K562 (cell line): Measurements from ENCODE around the gene MAP3K4. TPM values are rescaled to one million over a fixed set of nuclear protein-coding genes. Genes with fewer than 3 reads are reported as not detected.
A peak's percentile ranks its signal among the peaks of the same experiment; 100 is the strongest.

Experiments used
- ATAC-seq: fragments of 200-7000 bp; cut with Tn5 transposase; 3 replicates; pipeline ENCODE4 v1.9.1; 2020; ENCODE audit warnings: moderate library complexity
- BruUV-seq: library from RNA; stranded (reverse); fragments of 400-500 nt; replicated peaks from 2 replicates; lab custom pipeline; 2021; lab: Mats Ljungman, UMichigan
- CTCF ChIA-PET: fragments of 300-600 bp; formaldehyde crosslinking; extraction: SDS; loops from one replicate; lab custom pipeline; 2021; ENCODE audit warnings: low intra/inter-chr PET ratio; lab: Yijun Ruan, JAX
- POLR2A ChIA-PET: fragments of 300-600, 350-650 bp; sonication (Branson Sonifier 250); formaldehyde crosslinking; extraction: SDS; loops from one replicate; lab custom pipeline; 2021; ENCODE audit warnings: antibody characterized with exemption, inconsistent platforms; lab: Yijun Ruan, JAX
- DNase-seq, 4 experiments: peaks; one replicate each; pipeline versions ENCODE4 v3.0.0 to v3.0.0-alpha.2; 2011 to 2018; ENCODE audit warnings: low spot score in 3 of 4, mixed read lengths in 3 of 4; ENCODE audit errors: extremely low read depth in 1 of 4
- FAIRE-seq: peaks from 2 replicates; lab custom pipeline; 2011; peaks lifted over from hg19 to GRCh38; lab: Jason Lieb, UNC
- H2AFZ ChIP-seq: 2 replicates; pipeline ENCODE4 v1.6.0; 2011; ENCODE audit warnings: low read depth, low read length, control low read depth, inconsistent platforms
- H3K27ac ChIP-seq: fragments of 200-600 bp; 3 replicates; pipeline ENCODE4 v1.8.0; 2011; ENCODE audit warnings: low read depth, mild to moderate bottlenecking, control low read depth, inconsistent platforms, low read length, moderate library complexity, mixed read lengths; ENCODE audit errors: extremely low read depth
- H3K27me3 ChIP-seq, 2 experiments: fragments of 300-600 bp in 1 of 2; 2 replicates in 1 of 2; 3 replicates in 1 of 2; pipeline versions ENCODE4 v1.6.0 to v1.8.0; 2011; ENCODE audit warnings: inconsistent platforms in 2 of 2, low read length in 2 of 2, mild to moderate bottlenecking in 1 of 2, mixed read lengths in 1 of 2, moderate library complexity in 1 of 2; ENCODE audit not compliant: control insufficient read depth in 2 of 2, insufficient read depth in 2 of 2
- H3K36me3 ChIP-seq: fragments of 300-600 bp; 3 replicates; pipeline ENCODE4 v1.8.0; 2011; ENCODE audit warnings: mild to moderate bottlenecking, low read length, inconsistent platforms; ENCODE audit not compliant: control insufficient read depth, insufficient read depth
- H3K4me1 ChIP-seq, 2 experiments: fragments of 200-600 bp in 1 of 2; replicated peaks in 1 of 2; 2 replicates in 1 of 2; 3 replicates in 1 of 2; pipeline versions ENCODE4 v1.5.1 to v1.8.0; 2011; ENCODE audit warnings: inconsistent platforms in 2 of 2, low read length in 2 of 2, mild to moderate bottlenecking in 1 of 2, mixed read lengths in 1 of 2, moderate library complexity in 1 of 2; ENCODE audit not compliant: control insufficient read depth in 2 of 2, insufficient read depth in 2 of 2
- H3K4me2 ChIP-seq: 2 replicates; pipeline ENCODE4 v1.6.1; 2011; ENCODE audit warnings: low read length, control low read depth, inconsistent platforms, mixed read lengths; ENCODE audit not compliant: insufficient read depth
- H3K4me3 ChIP-seq: fragments of 200-600 bp; sonication (generic), shearing (Covaris generic); 2 replicates; pipeline ENCODE4 v1.5.1; 2016; ENCODE audit warnings: control low read depth, inconsistent platforms
- H3K79me2 ChIP-seq: fragments of 200-600 bp; 3 replicates; pipeline ENCODE4 v1.8.0; 2011; ENCODE audit warnings: low read length, inconsistent platforms; ENCODE audit not compliant: control insufficient read depth, insufficient read depth
- H3K9ac ChIP-seq, 2 experiments: 2 replicates each; pipeline versions ENCODE4 v1.6.0 to v1.6.1; 2011; ENCODE audit warnings: low read depth in 2 of 2, low read length in 2 of 2, control low read depth in 1 of 2, inconsistent platforms in 1 of 2, mild to moderate bottlenecking in 1 of 2, mixed read lengths in 1 of 2; ENCODE audit not compliant: insufficient read depth in 1 of 2
- H3K9me1 ChIP-seq: one replicate; pipeline ENCODE4 v1.6.0; 2011; ENCODE audit warnings: inconsistent platforms, mild to moderate bottlenecking, low read length, moderate library complexity; ENCODE audit not compliant: control insufficient read depth, insufficient read depth
- H3K9me3 ChIP-seq: replicated peaks from 2 replicates; pipeline ENCODE4 v1.5.1; 2011; ENCODE audit warnings: low read depth, low read length, inconsistent platforms; ENCODE audit not compliant: control insufficient read depth, insufficient read depth
- H4K20me1 ChIP-seq: replicated peaks from 2 replicates; pipeline ENCODE4 v1.6.1; 2011; ENCODE audit warnings: low read length, inconsistent platforms, mixed read lengths; ENCODE audit not compliant: control insufficient read depth, insufficient read depth
- E2F8 ChIP-seq: fragments of 450-650 bp; IDR thresholded peaks from 2 replicates; pipeline ENCODE4 v1.7.1; 2018; ENCODE audit warnings: mild to moderate bottlenecking, low read depth; ENCODE audit not compliant: partially characterized antibody
- ETS1 ChIP-seq: conservative IDR thresholded peaks from 2 replicates; pipeline ENCODE4 v1.6.1; 2011; ENCODE audit warnings: low read depth, mild to moderate bottlenecking, low read length; ENCODE audit not compliant: control insufficient read depth
- HEY1 ChIP-seq: fragments of 250-450 bp; sonication (Bioruptor Pico); IDR thresholded peaks from 2 replicates; pipeline ENCODE4 v1.5.0; 2020; ENCODE audit warnings: mild to moderate bottlenecking, moderate library complexity, borderline replicate concordance
- IRF1 ChIP-seq: sonication (generic); formaldehyde crosslinking; IDR thresholded peaks from 2 replicates; pipeline ENCODE4 v1.8.0; 2022; ENCODE audit warnings: missing genetic modification reagents, mild to moderate bottlenecking, borderline replicate concordance
- MXD1 ChIP-seq: fragments of 250-450 bp; sonication (Bioruptor Pico); IDR thresholded peaks from 2 replicates; pipeline ENCODE4 v1.8.0; 2021; ENCODE audit warnings: borderline replicate concordance, mild to moderate bottlenecking, moderate library complexity; ENCODE audit not compliant: poor library complexity, severe bottlenecking
- PREB ChIP-seq: sonication (generic); formaldehyde crosslinking; IDR thresholded peaks from 2 replicates; pipeline ENCODE4 v1.8.1; 2023; ENCODE audit warnings: mild to moderate bottlenecking, missing genetic modification reagents
- RBFOX2 ChIP-seq: fragments of 200-400 bp; formaldehyde crosslinking; IDR thresholded peaks from 2 replicates; pipeline ENCODE4 v1.6.1; 2017; ENCODE audit warnings: low read depth, mild to moderate bottlenecking, low read length, moderate library complexity
- STAG1 ChIP-seq: sonication (generic); formaldehyde crosslinking; IDR thresholded peaks from 2 replicates; pipeline ENCODE4 v1.5.0; 2020; ENCODE audit warnings: missing genetic modification reagents, borderline replicate concordance
- TRIM24 ChIP-seq, 2 experiments: fragments of 450-650 bp; IDR thresholded peaks; 2 replicates each; pipeline ENCODE4 v1.6.1; 2016
- ZFP91 ChIP-seq: sonication (generic); formaldehyde crosslinking; IDR thresholded peaks from 2 replicates; pipeline ENCODE4 v1.8.0; 2022; ENCODE audit warnings: mild to moderate bottlenecking, missing genetic modification reagents
- WGBS: fragments of 100-300 bp; shearing (Covaris generic); methylation state at CpG from one replicate; pipeline ENCODE4 v1.1.6; 2016; ENCODE audit warnings: low coverage, mixed read lengths; ENCODE audit not compliant: insufficient coverage; ENCODE audit errors: missing lambda C conversion rate; 5-methylcytosine and 5-hydroxymethylcytosine counted together
- in situ Hi-C: fragments of 300-500 bp; cut with MboI; formaldehyde crosslinking; loops from 4 replicates; pipeline ENCODE4 v1.15.0; 2018; ENCODE audit warnings: inconsistent platforms, mixed read lengths
- intact Hi-C: fragments of 100-400 bp; cut with micrococcal nuclease; formaldehyde crosslinking; loops from 2 replicates; pipeline ENCODE4 v1.14.2; 2022
- polyA plus RNA-seq, 8 experiments: library from polyadenylated mRNA; depleted of rRNA in 4 of 8; stranded (reverse) in 5 of 8; unstranded in 3 of 8; fragments of >200 nt; fragmentation: Nextera tagmentation in 2 of 8; fragmentation: Illumina TruSeq in 1 of 8; extraction: Ambion mirVana in 2 of 8; extraction: Trizol in 1 of 8; gene quantifications; 2 replicates each; pipeline versions ENCODE4 v1.2.1 to v1.2.3, GENCODE V29; 2011 to 2014; ENCODE audit warnings: inconsistent platforms in 1 of 8, missing spikeins in 1 of 8
- total RNA-seq, 7 experiments: library from RNA; depleted of rRNA in 6 of 7; stranded (reverse); fragments of >200 nt in 6 of 7; fragmentation: Illumina TruSeq in 2 of 7; extraction: Trizol in 2 of 7; gene quantifications; 2 replicates each; pipeline versions ENCODE4 v1.2.1 to v1.2.3, GENCODE V29; 2011 to 2021; ENCODE audit warnings: low replicate concordance in 1 of 7

MAP3K4 gene
- total and polyA plus RNA-seq, 9 of the 15 experiments (the other 6 are each of a cell fraction or from before 2014, with no cell fraction given): 21.0 to 77.2 (median 48.9) TPM

GRCh38 chr6:160987265-160987664, 4.3 kb upstream of the MAP3K4 start (continued):
- no peak for TF ChIP-seq ETS1
- no peak for TF ChIP-seq RBFOX2
- TF ChIP-seq MXD1 (CRISPR knock-in tag): no peak

GRCh38 chr6:160990847-160991405, 643 bp upstream of the MAP3K4 start:
- in situ Hi-C loops (no loop called here), intact Hi-C loops (loop anchor here (5.0 kb wide), 6 partner anchors 59 to 469 kb away; no protein-coding TSS in a partner anchor)
- Histone ChIP-seq H4K20me1 (0 out of 2 replicates have a peak, but pooled peaks cover 3% of the 10 kb centered on the region), H3K79me2 (peaks cover 52% of the 10 kb centered on the region), H3K9me1 (no peaks in the 10 kb centered on the region), H2AFZ (peak overlapping the region; percentile 95), H3K4me3 (peak overlapping the region; percentile 86), H3K27ac (peak overlapping the region; percentile 81), H3K9me3 (no peaks in the 10 kb centered on the region; the same call in 1 of the 2 replicates), H3K36me3 (peaks cover 11% of the 10 kb centered on the region; the same call in 2 of the 3 replicates), H3K4me1 (peaks cover 12% of the 10 kb centered on the region in 2 experiments; a peak in 4 of 5 replicates), H3K4me2 (peak overlapping the region; percentile 98), H3K9ac (peak overlapping the region; percentile 74 to 99), H3K27me3 (no peaks in the 10 kb centered on the region)
- ChIA-PET POLR2A (interaction anchor here (0.7 to 2.9 kb wide), 14 partner anchors 9 to 264 kb away, joined by 3 to 26 read pairs (median 4); no protein-coding TSS in a partner anchor), CTCF (no interaction called here)
- WGBS: 2% methylated on average over 15 of the region's 15 CpGs
- FAIRE-seq (peak; percentile 65), ATAC-seq (peak; percentile 2; the same call in 2 of the 3 replicates), DNase-seq (no peak)
- BruUV-seq: TSS peak; percentile 78
- TF ChIP-seq TRIM24 (IDR thresholded peaks at IDR 0.05): no peak
- no peak for TF ChIP-seq PREB
- 0 out of 2 replicates have a peak, but pooled peaks have one; percentile 12 for TF ChIP-seq IRF1
- TF ChIP-seq STAG1 (CRISPR knock-in tag): no peak
- TF ChIP-seq E2F8: peak; percentile 65
- no peak for TF ChIP-seq ZFP91 (CRISPR knock-in tag)
- TF ChIP-seq HEY1 (CRISPR knock-in tag): no peak
